OCI-LY7 (cell line): Measurements from ENCODE around the gene SYT13. TPM values are rescaled to one million over a fixed set of nuclear protein-coding genes. Genes with fewer than 3 reads are reported as not detected.

ENCODE experiments used
- BruUV-seq: library from RNA; stranded (reverse); fragments of 400-500 nt; replicated peaks from 2 replicates; lab custom pipeline; 2021; lab: Mats Ljungman, UMichigan
- CTCF ChIA-PET: fragments of 300-600 bp; sonication (Branson Sonifier 250); formaldehyde crosslinking; loops from one replicate; lab custom pipeline; 2022; ENCODE audit warnings: antibody characterized with exemption; ENCODE audit not compliant: unreplicated experiment; lab: Charles Lee
- POLR2A ChIA-PET: fragments of 300-600 bp; sonication (Branson Sonifier 250); formaldehyde crosslinking; loops from one replicate; lab custom pipeline; 2022; ENCODE audit warnings: antibody characterized with exemption; lab: Charles Lee
- DNase-seq: peaks from one replicate; pipeline ENCODE4 v3.0.0-alpha.2; 2015; ENCODE audit warnings: low spot score
- H2AFZ ChIP-seq: fragments of 200-600 bp; sonication (generic), shearing (Covaris generic); 2 replicates; pipeline ENCODE4 v1.6.1; 2014; ENCODE audit warnings: mild to moderate bottlenecking, antibody characterized with exemption, low read length, moderate library complexity
- H3K27ac ChIP-seq: fragments of 200-600 bp; sonication (generic); 2 replicates; pipeline ENCODE4 v1.5.1; 2014; ENCODE audit warnings: mixed run types, low read depth, mild to moderate bottlenecking, moderate library complexity, low read length, inconsistent platforms; ENCODE audit not compliant: poor library complexity, severe bottlenecking
- H3K36me3 ChIP-seq: fragments of 200-600 bp; sonication (generic); 2 replicates; pipeline ENCODE4 v1.6.1; 2014; ENCODE audit warnings: mild to moderate bottlenecking, antibody characterized with exemption, low read length, moderate library complexity, mixed read lengths; ENCODE audit not compliant: insufficient read depth
- H3K4me1 ChIP-seq: fragments of 200-600 bp; sonication (generic); 2 replicates; pipeline ENCODE4 v1.5.1; 2014; ENCODE audit warnings: mild to moderate bottlenecking, low read length; ENCODE audit not compliant: insufficient read depth, poor library complexity, severe bottlenecking
- H3K4me2 ChIP-seq: fragments of 200-600 bp; sonication (generic); 2 replicates; pipeline ENCODE4 v1.6.1; 2014; ENCODE audit warnings: mild to moderate bottlenecking, low read length
- H3K4me3 ChIP-seq: fragments of 200-600 bp; sonication (generic); 2 replicates; pipeline ENCODE4 v1.5.1; 2014; ENCODE audit warnings: mild to moderate bottlenecking, low read depth, low read length; ENCODE audit not compliant: poor library complexity, severe bottlenecking
- H3K79me2 ChIP-seq: fragments of 200-600 bp; sonication (generic); 2 replicates; pipeline ENCODE4 v1.6.1; 2016; ENCODE audit warnings: low read depth, mild to moderate bottlenecking, low read length, moderate library complexity, mixed read lengths; ENCODE audit not compliant: insufficient read depth
- H3K9me2 ChIP-seq: fragments of 200-600 bp; sonication (generic); 2 replicates; pipeline ENCODE4 v1.6.1; 2016; ENCODE audit warnings: mild to moderate bottlenecking, low read length, mixed read lengths; ENCODE audit not compliant: insufficient read depth
- H3K9me3 ChIP-seq: fragments of 200-600 bp; sonication (generic); 2 replicates; pipeline ENCODE4 v1.6.1; 2014; ENCODE audit warnings: mild to moderate bottlenecking, mixed run types, low read length, mixed read lengths
- H4K20me1 ChIP-seq: fragments of 200-600 bp; sonication (generic); 2 replicates; pipeline ENCODE4 v1.6.1; 2014; ENCODE audit warnings: mild to moderate bottlenecking, antibody characterized with exemption, low read length, moderate library complexity, mixed read lengths; ENCODE audit not compliant: insufficient read depth
- EZH2phosphoT487 ChIP-seq: fragments of 200-600 bp; sonication (generic); IDR thresholded peaks from 2 replicates; pipeline ENCODE4 v1.6.1; 2018; ENCODE audit warnings: low read depth, borderline replicate concordance, mild to moderate bottlenecking, mixed run types, antibody characterized with exemption, low read length, moderate library complexity, mixed read lengths
- intact Hi-C: fragments of 100-400 bp; cut with micrococcal nuclease; formaldehyde crosslinking; loops from one replicate; pipeline ENCODE4 v1.10.0; 2022; ENCODE audit not compliant: unreplicated experiment
- total RNA-seq, 2 experiments: library from RNA; depleted of rRNA in 1 of 2; stranded (reverse); fragments of >200 nt in 1 of 2; shearing (Covaris generic) in 1 of 2; gene quantifications; 2 replicates each; pipeline ENCODE4 v1.2.3, GENCODE V29; 2014 to 2022
- TF ChIP-seq, protein P1 (sequence below): fragments of 200-600 bp; sonication (generic); conservative IDR thresholded peaks from 2 replicates; pipeline ENCODE4 v1.5.1; 2014; ENCODE audit warnings: mild to moderate bottlenecking, antibody characterized with exemption, low read length, moderate library complexity, mixed read lengths

The SYT13 gene
- total RNA-seq, 2 experiments from 2014 or later = not detected

DNA sequence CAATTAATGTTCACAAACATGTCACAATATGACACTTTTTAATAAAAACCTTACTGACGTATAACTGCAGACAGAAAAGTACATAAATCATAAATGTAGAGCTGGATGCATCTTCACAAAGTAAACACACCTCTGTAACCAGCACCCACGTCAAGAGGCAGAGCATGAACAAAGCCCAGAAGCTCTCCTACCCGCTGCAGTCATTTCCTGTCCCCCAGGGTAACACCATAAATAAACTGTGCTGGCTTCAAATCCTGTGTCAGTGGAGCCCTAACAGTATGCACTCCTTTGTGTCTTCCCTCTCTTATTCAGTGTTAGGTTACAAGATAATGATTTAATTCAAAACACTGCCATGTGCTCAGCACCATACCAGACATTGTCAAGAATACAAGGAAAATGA lies 5.7 kb downstream of the SYT13 start:
- no peak for DNase-seq
- Histone ChIP-seq H2AFZ (no peak overlapping the region), H3K4me2 (no peak overlapping the region), H3K9me2 (no peaks in the 10 kb centered on the region), H3K4me3 (no peak overlapping the region), H3K79me2 (no peaks in the 10 kb centered on the region), H3K4me1 (no peaks in the 10 kb centered on the region), H3K36me3 (no peaks in the 10 kb centered on the region), H4K20me1 (no peaks in the 10 kb centered on the region), H3K9me3 (no peaks in the 10 kb centered on the region), H3K27ac (no peak overlapping the region)
- TF ChIP-seq, protein P1, sequence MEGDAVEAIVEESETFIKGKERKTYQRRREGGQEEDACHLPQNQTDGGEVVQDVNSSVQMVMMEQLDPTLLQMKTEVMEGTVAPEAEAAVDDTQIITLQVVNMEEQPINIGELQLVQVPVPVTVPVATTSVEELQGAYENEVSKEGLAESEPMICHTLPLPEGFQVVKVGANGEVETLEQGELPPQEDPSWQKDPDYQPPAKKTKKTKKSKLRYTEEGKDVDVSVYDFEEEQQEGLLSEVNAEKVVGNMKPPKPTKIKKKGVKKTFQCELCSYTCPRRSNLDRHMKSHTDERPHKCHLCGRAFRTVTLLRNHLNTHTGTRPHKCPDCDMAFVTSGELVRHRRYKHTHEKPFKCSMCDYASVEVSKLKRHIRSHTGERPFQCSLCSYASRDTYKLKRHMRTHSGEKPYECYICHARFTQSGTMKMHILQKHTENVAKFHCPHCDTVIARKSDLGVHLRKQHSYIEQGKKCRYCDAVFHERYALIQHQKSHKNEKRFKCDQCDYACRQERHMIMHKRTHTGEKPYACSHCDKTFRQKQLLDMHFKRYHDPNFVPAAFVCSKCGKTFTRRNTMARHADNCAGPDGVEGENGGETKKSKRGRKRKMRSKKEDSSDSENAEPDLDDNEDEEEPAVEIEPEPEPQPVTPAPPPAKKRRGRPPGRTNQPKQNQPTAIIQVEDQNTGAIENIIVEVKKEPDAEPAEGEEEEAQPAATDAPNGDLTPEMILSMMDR = no peak
- no peak for TF ChIP-seq EZH2phosphoT487
- intact Hi-C loops = no loop called here
- CTCF ChIA-PET = no interaction called here
- no TSS peak for BruUV-seq
- POLR2A ChIA-PET = interaction anchor here (0.6 kb wide), 1 partner anchor 161 kb away, joined by 4 read pairs; no protein-coding TSS in a partner anchor

GRCh38 chr11:45279645-45280044 lies 6.5 kb downstream of the SYT13 start:
- no peaks in the 10 kb centered on the region for H4K20me1 ChIP-seq
- H3K4me3 ChIP-seq = no peak overlapping the region
- no peak overlapping the region for H3K27ac ChIP-seq
- no peaks in the 10 kb centered on the region for H3K4me1 ChIP-seq
- no peak for DNase-seq
- H3K36me3 ChIP-seq = no peaks in the 10 kb centered on the region
- CTCF ChIA-PET = no interaction called here
- intact Hi-C loops = no loop called here
- no peaks in the 10 kb centered on the region for H3K79me2 ChIP-seq
- no peaks in the 10 kb centered on the region for H3K9me3 ChIP-seq
- POLR2A ChIA-PET = no interaction called here
- H3K4me2 ChIP-seq = no peak overlapping the region
- no peaks in the 10 kb centered on the region for H3K9me2 ChIP-seq
- H2AFZ ChIP-seq = no peak overlapping the region
- no peak for TF ChIP-seq EZH2phosphoT487
- TF ChIP-seq, protein P1 = no peak
- BruUV-seq = no TSS peak

DNA sequence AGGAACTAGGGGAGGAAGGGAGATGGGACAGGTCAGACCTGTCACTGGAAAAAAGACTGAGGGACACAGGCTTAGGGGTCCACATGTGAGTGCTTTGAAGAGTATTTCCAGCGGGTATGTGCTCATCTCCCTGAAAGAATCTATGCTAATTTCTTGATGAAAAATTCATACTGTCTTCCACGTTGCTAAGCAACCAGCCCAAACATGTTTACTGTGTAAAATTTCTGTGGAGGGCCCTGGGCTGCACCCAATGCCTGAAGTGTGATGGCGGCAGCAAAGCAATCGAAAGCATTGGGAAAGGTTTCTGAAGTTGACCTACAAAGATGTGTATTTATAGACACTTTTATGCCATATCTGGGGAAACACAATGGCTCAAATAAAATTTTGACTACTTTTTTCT lies 7.4 kb downstream of the SYT13 start:
- H3K9me3 ChIP-seq = no peaks in the 10 kb centered on the region
- H3K4me2 ChIP-seq = no peak overlapping the region
- H3K27ac ChIP-seq = no peak overlapping the region
- no peaks in the 10 kb centered on the region for H4K20me1 ChIP-seq
- ChIA-PET POLR2A (no interaction called here), CTCF (no interaction called here)
- H3K79me2 ChIP-seq = no peaks in the 10 kb centered on the region
- no peaks in the 10 kb centered on the region for H3K4me1 ChIP-seq
- DNase-seq = no peak
- H2AFZ ChIP-seq = no peak overlapping the region
- no peaks in the 10 kb centered on the region for H3K9me2 ChIP-seq
- intact Hi-C loops = no loop called here
- H3K4me3 ChIP-seq = no peak overlapping the region
- TF ChIP-seq EZH2phosphoT487 = no peak
- TF ChIP-seq, protein P1 = no peak
- no TSS peak for BruUV-seq
- H3K36me3 ChIP-seq = no peaks in the 10 kb centered on the region
